Tibial artery (tissue), 4 donors: ENCODE results near the gene COL25A1.

Experiments used
- DNase-seq, 2 donors: peaks; one replicate each; pipeline ENCODE4 v3.0.0-alpha.2; 2019
- H3K27ac ChIP-seq, 2 donors: fragments of 200-600 bp; sonication (generic) in 1 of 2; 1 replicate in 1 of 2; 2 replicates in 1 of 2; pipeline ENCODE4 v1.5.1; 2018 to 2019; ENCODE audit warnings: mild to moderate bottlenecking in 1 of 2
- H3K27me3 ChIP-seq, 2 donors: fragments of 200-600 bp; sonication (generic) in 1 of 2; one replicate each; pipeline versions ENCODE4 v1.5.1 to v1.6.0; 2016 to 2019
- H3K36me3 ChIP-seq, 3 donors: fragments of 200-600 bp; sonication (generic) in 2 of 3; one replicate each; pipeline ENCODE4 v1.5.1; 2016 to 2019; ENCODE audit warnings: mild to moderate bottlenecking in 2 of 3
- H3K4me1 ChIP-seq, 4 donors: fragments of 200-600 bp; sonication (generic) in 2 of 4; 1 replicate in 3 of 4; 2 replicates in 1 of 4; pipeline ENCODE4 v1.5.1; 2016 to 2019
- H3K4me3 ChIP-seq, 2 donors: fragments of 200-600 bp; sonication (generic) in 1 of 2; 1 replicate in 1 of 2; 2 replicates in 1 of 2; pipeline ENCODE4 v1.5.1; 2018 to 2019; ENCODE audit warnings: mild to moderate bottlenecking in 2 of 2
- H3K9me3 ChIP-seq, 3 donors: fragments of 200-600 bp; sonication (generic) in 1 of 3; one replicate each; pipeline ENCODE4 v1.5.1; 2016 to 2019
- CTCF ChIP-seq, 2 experiments: fragments of 200-600 bp in 1 of 2; fragments of 450-650 bp in 1 of 2; IDR thresholded peaks; one replicate each; pipeline ENCODE4 v1.5.1; 2017 to 2019; ENCODE audit warnings: antibody characterized with exemption in 2 of 2, mild to moderate bottlenecking in 1 of 2, moderate library complexity in 1 of 2
- intact Hi-C: fragments of 100-400 bp; cut with DNase I; formaldehyde crosslinking; loops from one replicate; pipeline ENCODE4 v1.15.0; 2023; ENCODE audit warnings: low total_unique reads

Gene COL25A1

DNA sequence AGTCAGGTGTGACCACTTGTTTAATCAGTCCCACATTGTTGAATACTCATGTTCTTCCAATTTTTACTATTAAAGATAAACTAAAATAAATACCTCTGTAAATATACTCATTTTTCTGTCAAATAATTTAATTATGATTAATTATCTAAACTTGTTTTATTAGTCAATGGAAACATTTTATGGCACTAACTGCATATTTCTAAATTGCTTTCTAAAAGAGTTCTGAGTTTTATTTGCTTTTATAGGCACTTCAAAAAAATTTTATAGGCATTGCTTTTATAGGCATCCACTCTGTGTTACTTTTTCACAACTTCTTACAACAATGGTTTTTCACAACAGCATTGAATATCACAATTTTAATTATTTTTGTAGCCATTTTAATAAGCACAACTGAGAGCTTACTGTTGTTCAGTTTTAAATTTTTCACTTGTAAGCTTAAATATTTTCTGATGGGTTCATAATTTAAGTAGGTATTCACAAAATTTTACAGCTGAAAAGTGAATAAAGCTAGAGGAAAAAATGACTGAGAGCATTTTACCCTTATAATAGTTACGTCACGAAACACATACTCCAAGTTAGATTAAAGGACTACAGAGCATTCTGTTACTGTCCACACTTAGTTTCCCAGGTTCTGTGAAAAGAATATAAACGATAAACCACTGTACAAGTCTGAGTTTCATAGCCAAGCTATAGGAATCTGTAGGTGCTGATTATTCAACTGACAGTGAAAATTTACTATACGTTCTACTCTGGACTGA is 398.8 kb downstream of the COL25A1 start:
- no peak for TF ChIP-seq CTCF (IDR thresholded peaks at IDR 0.05)

GRCh38 chr4:108902769-108903168 is 399.7 kb downstream of the COL25A1 start:
- H3K27ac ChIP-seq = no peak overlapping the region
- intact Hi-C loops = no loop called here
- no peaks in the 10 kb centered on the region for H3K4me1 ChIP-seq
- TF ChIP-seq CTCF (IDR thresholded peaks at IDR 0.05) = no peak
- no peaks in the 10 kb centered on the region for H3K36me3 ChIP-seq
- no peaks in the 10 kb centered on the region for H3K27me3 ChIP-seq
- no peak for DNase-seq
- H3K4me3 ChIP-seq = no peak overlapping the region
- H3K9me3 ChIP-seq = no peaks in the 10 kb centered on the region

More for the DNA sequence above, 398.8 kb downstream of the COL25A1 start:
- intact Hi-C loops = no loop called here
- no peak overlapping the region for H3K4me3 ChIP-seq
- H3K27me3 ChIP-seq = no peaks in the 10 kb centered on the region
- H3K9me3 ChIP-seq = no peaks in the 10 kb centered on the region
- H3K27ac ChIP-seq = no peak overlapping the region
- no peaks in the 10 kb centered on the region for H3K4me1 ChIP-seq
- H3K36me3 ChIP-seq = no peaks in the 10 kb centered on the region
- DNase-seq = no peak

DNA sequence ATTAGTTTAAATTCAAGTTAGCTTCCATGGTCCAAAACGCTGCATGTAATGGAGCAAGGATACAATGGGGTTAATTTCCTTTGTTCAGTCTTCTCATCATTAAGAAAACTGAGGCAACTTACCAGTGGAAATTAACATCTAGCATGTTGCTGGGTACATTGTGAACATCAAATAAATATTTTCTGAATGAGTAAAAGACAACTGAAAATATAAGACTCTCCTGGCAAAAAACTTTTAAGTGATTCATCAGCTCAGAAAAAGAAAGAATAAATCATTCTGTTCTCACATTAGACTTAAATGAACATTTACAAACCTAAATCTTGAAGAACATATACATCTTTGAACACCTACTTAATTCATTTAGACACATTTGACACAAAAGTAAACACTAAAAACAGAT is 401.2 kb downstream of the COL25A1 start:
- no peak for DNase-seq
- Histone ChIP-seq H3K27ac (no peak overlapping the region), H3K27me3 (no peaks in the 10 kb centered on the region), H3K4me3 (no peak overlapping the region), H3K36me3 (no peaks in the 10 kb centered on the region), H3K9me3 (no peaks in the 10 kb centered on the region), H3K4me1 (no peaks in the 10 kb centered on the region)
- intact Hi-C loops = no loop called here
- TF ChIP-seq CTCF (IDR thresholded peaks at IDR 0.05) = no peak

DNA sequence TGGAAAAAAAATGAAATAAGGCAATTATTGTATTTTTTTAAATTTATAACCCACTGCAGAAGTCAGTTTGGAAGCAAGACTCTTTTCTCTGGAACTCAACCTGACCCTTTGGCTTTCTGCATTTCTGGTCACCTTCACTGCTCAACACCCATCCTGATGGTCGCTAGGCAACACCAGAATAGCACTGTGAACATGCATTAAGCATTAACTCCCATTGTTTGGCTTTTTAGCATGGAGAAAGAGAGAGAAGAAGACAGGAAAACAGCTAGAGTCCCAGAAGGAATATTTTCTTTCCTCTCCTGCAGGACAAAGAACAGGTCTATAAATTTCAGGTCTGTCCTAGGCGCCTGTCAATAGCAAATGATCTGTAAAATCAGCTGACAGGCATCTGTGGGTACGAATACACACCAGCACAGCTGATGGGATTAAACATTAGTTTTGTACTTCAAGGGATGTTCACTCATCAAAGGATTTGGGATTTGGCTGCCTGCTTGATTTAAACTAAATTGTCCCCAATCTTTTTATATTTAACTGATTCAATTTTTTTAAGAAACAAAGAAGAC is 402.4 kb downstream of the COL25A1 start:
- Histone ChIP-seq H3K4me1 (no peaks in the 10 kb centered on the region), H3K36me3 (no peaks in the 10 kb centered on the region), H3K27me3 (no peaks in the 10 kb centered on the region), H3K4me3 (no peak overlapping the region), H3K9me3 (no peaks in the 10 kb centered on the region), H3K27ac (no peak overlapping the region)
- DNase-seq = no peak
- intact Hi-C loops = no loop called here
- no peak for TF ChIP-seq CTCF (IDR thresholded peaks at IDR 0.05)

GRCh38 chr4:108893468-108893867 is 409.0 kb downstream of the COL25A1 start:
- no peaks in the 10 kb centered on the region for H3K36me3 ChIP-seq
- no peak overlapping the region for H3K27ac ChIP-seq
- H3K4me3 ChIP-seq = no peak overlapping the region
- TF ChIP-seq CTCF (IDR thresholded peaks at IDR 0.05) = no peak
- intact Hi-C loops = no loop called here
- DNase-seq = no peak
- no peaks in the 10 kb centered on the region for H3K27me3 ChIP-seq
- H3K9me3 ChIP-seq = no peaks in the 10 kb centered on the region
- no peaks in the 10 kb centered on the region for H3K4me1 ChIP-seq
